Spleen (tissue), 7 donors: ENCODE data around the gene STK11IP.
"Not testable (repeated sequence)": the region's sequence is repeated elsewhere in the genome, so short reads cannot be mapped to it uniquely, and the experiment has no call there.

Source experiments
- CTCF ChIP-seq, 11 experiments: fragments of 200-600 bp in 7 of 11; fragments of 450-650 bp in 4 of 11; sonication (generic) in 4 of 11; IDR thresholded peaks in 8 of 11; conservative IDR thresholded peaks in 3 of 11; 1 replicate in 7 of 11; 2 replicates in 4 of 11; pipeline versions ENCODE4 v1.4.0 to v1.8.0; 2016 to 2021; ENCODE audit warnings: antibody characterized with exemption in 11 of 11, inconsistent platforms in 4 of 11, mild to moderate bottlenecking in 1 of 11
- POLR2A ChIP-seq, 3 donors: fragments of 450-650 bp; IDR thresholded peaks; one replicate each; pipeline ENCODE4 v1.5.1; 2017; ENCODE audit warnings: antibody characterized with exemption in 3 of 3, mild to moderate bottlenecking in 1 of 3
- POLR2AphosphoS5 ChIP-seq, 3 donors: sonication (generic); formaldehyde crosslinking; IDR thresholded peaks; one replicate each; pipeline ENCODE4 v1.5.1; 2017; ENCODE audit warnings: antibody characterized with exemption in 3 of 3
- donor health status: DM: no; HTN: no; CAD: no; lungs with moderate emphysema.
- donor health status: DM: no; HTN: no; CAD: no.
- donor health status: DM: no; HTN: no; CAD: no.

DNA sequence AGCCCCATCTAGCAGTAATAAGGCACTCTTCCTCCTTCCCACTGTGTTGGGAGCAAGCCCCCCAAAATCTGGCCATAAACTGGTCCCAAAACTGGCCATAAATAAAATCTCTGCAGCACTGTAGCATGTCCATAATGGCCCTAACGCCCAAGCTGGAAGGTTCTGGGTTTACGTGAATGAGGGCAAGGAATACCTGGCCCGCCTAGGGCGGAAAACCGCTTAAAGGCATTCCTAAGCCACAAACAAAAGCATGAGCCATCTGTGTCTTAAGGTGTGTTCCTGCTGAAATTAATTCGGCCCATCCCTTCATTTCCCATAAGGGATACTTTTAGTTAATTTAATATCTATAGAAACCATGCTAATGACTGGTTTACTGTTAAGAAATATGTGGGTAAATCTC is 54.0 kb downstream of the STK11IP start:
- not testable (repeated sequence) for TF ChIP-seq CTCF (IDR thresholded peaks at IDR 0.05 in 8 of 11, conservative IDR thresholded peaks at IDR 0.05 in 3 of 11); POLR2AphosphoS5 (IDR thresholded peaks at IDR 0.05); POLR2A (IDR thresholded peaks at IDR 0.05)
